HFFc6 (cell line): ENCODE measurements around the gene ACTN2. TPM values are rescaled to one million over a fixed set of nuclear protein-coding genes. Genes with fewer than 3 reads are reported as not detected.

Source experiments
- DNase-seq: peaks from one replicate; pipeline ENCODE4 v3.0.0-alpha.2; 2018
- H3K27ac Mint-ChIP-seq: 2 replicates; pipeline ENCODE4 v1.8.0; 2020; ENCODE audit warnings: mild to moderate bottlenecking, mixed read lengths
- H3K27me3 Mint-ChIP-seq: 2 replicates; pipeline ENCODE4 v1.8.0; 2021; ENCODE audit warnings: mild to moderate bottlenecking, moderate library complexity, mixed read lengths; ENCODE audit not compliant: insufficient read depth
- H3K36me3 Mint-ChIP-seq: 2 replicates; pipeline ENCODE4 v1.8.0; 2021; ENCODE audit warnings: low read depth, mixed read lengths
- H3K4me1 Mint-ChIP-seq: 2 replicates; pipeline ENCODE4 v1.8.0; 2020; ENCODE audit warnings: low read depth, mixed read lengths
- H3K4me3 Mint-ChIP-seq: 2 replicates; pipeline ENCODE4 v1.8.0; 2020; ENCODE audit warnings: mild to moderate bottlenecking, moderate library complexity, mixed read lengths
- H3K9me3 Mint-ChIP-seq: 2 replicates; pipeline ENCODE4 v1.8.0; 2020; ENCODE audit warnings: mild to moderate bottlenecking, mixed read lengths
- CTCF ChIP-seq: fragments of 200-600 bp; sonication (generic); IDR thresholded peaks from 2 replicates; pipeline ENCODE4 v1.5.0; 2021; ENCODE audit warnings: antibody characterized with exemption, mild to moderate bottlenecking
- total RNA-seq, 6 experiments: library from RNA; stranded (reverse); fragmentation: NEBNext Ultra II Directional; extraction: Animal tissue kit (Norgen Biotek cat#: 25700); gene quantifications; 2 replicates in 1 of 6; 3 replicates in 5 of 6; pipeline ENCODE4 v1.2.3, GENCODE V29; 2021

The ACTN2 gene
- total RNA-seq, 6 experiments from 2014 or later: not detected

GRCh38 chr1:236753516-236753915 is 67.2 kb downstream of the ACTN2 start:
- no peak overlapping the region for H3K27ac Mint-ChIP-seq
- H3K36me3 Mint-ChIP-seq: no peaks in the 10 kb centered on the region
- DNase-seq: peak; percentile 43
- no peaks in the 10 kb centered on the region; the same call in 1 of the 2 replicates for H3K27me3 Mint-ChIP-seq
- no peak overlapping the region for H3K4me3 Mint-ChIP-seq
- no peaks in the 10 kb centered on the region for H3K9me3 Mint-ChIP-seq
- peak; percentile 65 for TF ChIP-seq CTCF
- no peaks in the 10 kb centered on the region for H3K4me1 Mint-ChIP-seq

- Mint-ChIP-seq H3K4me3 (no peak overlapping the region), H3K27ac (no peak overlapping the region)
- no peak for TF ChIP-seq CTCF
Measured at GRCh38 chr1:236753964-236754363, 67.7 kb downstream of the ACTN2 start.

GRCh38 chr1:236754525-236755210 is 68.4 kb downstream of the ACTN2 start:
- Mint-ChIP-seq H3K4me1 (no peaks in the 10 kb centered on the region), H3K36me3 (no peaks in the 10 kb centered on the region), H3K4me3 (no peak overlapping the region), H3K27ac (no peak overlapping the region), H3K9me3 (no peaks in the 10 kb centered on the region), H3K27me3 (no peaks in the 10 kb centered on the region; the same call in 1 of the 2 replicates)
- no peak for TF ChIP-seq CTCF
- no peak for DNase-seq

More at GRCh38 chr1:236753964-236754363, 67.7 kb downstream of the ACTN2 start:
- H3K27me3 Mint-ChIP-seq: no peaks in the 10 kb centered on the region; the same call in 1 of the 2 replicates
- H3K9me3 Mint-ChIP-seq: no peaks in the 10 kb centered on the region
- no peaks in the 10 kb centered on the region for H3K4me1 Mint-ChIP-seq
- no peaks in the 10 kb centered on the region for H3K36me3 Mint-ChIP-seq
- no peak for DNase-seq

GRCh38 chr1:236757640-236758039 is 71.3 kb downstream of the ACTN2 start:
- no peaks in the 10 kb centered on the region for H3K36me3 Mint-ChIP-seq
- DNase-seq: no peak
- H3K4me3 Mint-ChIP-seq: no peak overlapping the region
- no peak overlapping the region for H3K27ac Mint-ChIP-seq
- H3K27me3 Mint-ChIP-seq: no peaks in the 10 kb centered on the region; the same call in 1 of the 2 replicates
- TF ChIP-seq CTCF: no peak
- no peaks in the 10 kb centered on the region for H3K9me3 Mint-ChIP-seq
- H3K4me1 Mint-ChIP-seq: peaks cover 7% of the 10 kb centered on the region

- no peaks in the 10 kb centered on the region; the same call in none of the 2 replicates for H3K27me3 Mint-ChIP-seq
- peaks cover 8% of the 10 kb centered on the region for H3K4me1 Mint-ChIP-seq
- no peaks in the 10 kb centered on the region for H3K36me3 Mint-ChIP-seq
- peak; percentile 32 for DNase-seq
- H3K4me3 Mint-ChIP-seq: peak overlapping the region; percentile 38; the same call in 1 of the 2 replicates
- no peaks in the 10 kb centered on the region for H3K9me3 Mint-ChIP-seq
- H3K27ac Mint-ChIP-seq: no peak overlapping the region
- peak; percentile 89 for TF ChIP-seq CTCF
Measured at GRCh38 chr1:236759252-236759859, 73.1 kb downstream of the ACTN2 start.
